NCI-H1694 (cell line): ENCODE results near the gene XNDC1N.
"Not testable (repeated sequence)": the region's sequence is repeated elsewhere in the genome, so short reads cannot be mapped to it uniquely, and the experiment has no call there.

Experiments used
- DNase-seq: peaks from one replicate; lab custom pipeline; 2025; lab: John Stamatoyannopoulos, UW

Gene XNDC1N

GRCh38 chr11:71933141-71933933, 4.9 kb upstream of the XNDC1N start:
- DNase-seq, result no peak

- no peak for DNase-seq
Observed at GRCh38 chr11:71931245-71931602, 2.8 kb upstream of the XNDC1N start.

- DNase-seq, result no peak
Observed at GRCh38 chr11:71930556-71931244, 2.3 kb upstream of the XNDC1N start.

- DNase-seq, result no peak
Observed at GRCh38 chr11:71929491-71929890, 1.1 kb upstream of the XNDC1N start.

GRCh38 chr11:71928737-71929443, 496 bp upstream of the XNDC1N start, which contains the start of gene RNF121:
Gene RNF121 (plus strand): TSS chr11:71929046. CDS start chr11:71929062, 16 bp downstream.
- peak; percentile 86 for DNase-seq

GRCh38 chr11:71917646-71918140, 10.7 kb downstream of the XNDC1N start:
- DNase-seq, result no peak

GRCh38 chr11:71914617-71915189, 13.7 kb downstream of the XNDC1N start:
- DNase-seq, result no peak

GRCh38 chr11:71913756-71914526, 14.5 kb downstream of the XNDC1N start:
- no peak for DNase-seq

GRCh38 chr11:71911986-71912340, 16.4 kb downstream of the XNDC1N start:
- not testable (repeated sequence) for DNase-seq

GRCh38 chr11:71911321-71911985, 16.9 kb downstream of the XNDC1N start:
- DNase-seq, result not testable (repeated sequence)

- not testable (repeated sequence) for DNase-seq
Observed at GRCh38 chr11:71910775-71911174, 17.6 kb downstream of the XNDC1N start.

- no peak for DNase-seq
Observed at GRCh38 chr11:71908218-71908617, 20.2 kb downstream of the XNDC1N start.

- not testable (repeated sequence) for DNase-seq
Observed at GRCh38 chr11:71901137-71901536, 27.3 kb downstream of the XNDC1N start.

GRCh38 chr11:71895961-71896360, 32.4 kb downstream of the XNDC1N start:
- no peak for DNase-seq

GRCh38 chr11:71889181-71889872, 39.1 kb downstream of the XNDC1N start:
- DNase-seq, result not testable (repeated sequence)

- DNase-seq, result not testable (repeated sequence)
Observed at GRCh38 chr11:71888335-71889010, 39.9 kb downstream of the XNDC1N start.

- not testable (repeated sequence) for DNase-seq
Observed at GRCh38 chr11:71885806-71886205, 42.6 kb downstream of the XNDC1N start.
